K562 (cell line): ENCODE results near the gene MEF2B. TPM values are rescaled to one million over a fixed set of nuclear protein-coding genes. Genes with fewer than 3 reads are reported as not detected.

Source experiments
- CHCHD3 ChIP-seq: fragments of 250-450 bp; sonication (Bioruptor Pico); IDR thresholded peaks from 2 replicates; pipeline ENCODE4 v2.1.2; 2022; ENCODE audit warnings: mild to moderate bottlenecking
- DMBX1 ChIP-seq: fragments of 250-450 bp; sonication (Bioruptor Pico); IDR thresholded peaks from 2 replicates; pipeline ENCODE4 v1.8.0; 2022; ENCODE audit warnings: inconsistent platforms, mild to moderate bottlenecking, moderate library complexity, borderline replicate concordance
- ETS2 ChIP-seq: IDR thresholded peaks from 2 replicates; pipeline ENCODE4 v1.6.1; 2016; ENCODE audit warnings: borderline replicate concordance, missing genetic modification characterization, mild to moderate bottlenecking, moderate library complexity, missing compliant biosample characterization; ENCODE audit not compliant: poor library complexity, severe bottlenecking
- NR2C1 ChIP-seq, 2 experiments: fragments of 450-650 bp; IDR thresholded peaks; 2 replicates each; pipeline ENCODE4 v1.6.1; 2017; ENCODE audit warnings: mild to moderate bottlenecking in 2 of 2, antibody characterized with exemption in 1 of 2, inconsistent platforms in 1 of 2, missing compliant biosample characterization in 1 of 2, missing genetic modification characterization in 1 of 2
- PHF8 ChIP-seq: fragments of 200-600 bp; sonication (generic); IDR thresholded peaks from 2 replicates; pipeline ENCODE4 v1.6.1; 2012; ENCODE audit warnings: mixed run types, mild to moderate bottlenecking, inconsistent platforms, low read length, moderate library complexity, borderline replicate concordance
- PHTF2 ChIP-seq: fragments of 250-450 bp; sonication (Bioruptor Pico); IDR thresholded peaks from 2 replicates; pipeline ENCODE4 v1.5.0; 2021; ENCODE audit warnings: mild to moderate bottlenecking
- PRMT5 ChIP-seq: sonication (generic); formaldehyde crosslinking; IDR thresholded peaks from 2 replicates; pipeline ENCODE4 v1.5.0; 2020; ENCODE audit warnings: missing genetic modification reagents
- TAL1 ChIP-seq: fragments of 450-650 bp; IDR thresholded peaks from 2 replicates; pipeline ENCODE4 v1.6.1; 2016; ENCODE audit warnings: mild to moderate bottlenecking
- TCF7L2 ChIP-seq: fragments of 150-350 bp; IDR thresholded peaks from 2 replicates; pipeline ENCODE4 v1.6.1; 2016; ENCODE audit warnings: low read depth, mild to moderate bottlenecking, low read length, moderate library complexity
- ZBTB17 ChIP-seq: fragments of 450-650 bp; formaldehyde crosslinking; IDR thresholded peaks from 2 replicates; pipeline ENCODE4 v1.4.0; 2020; ENCODE audit warnings: mild to moderate bottlenecking
- ZNF12 ChIP-seq: sonication (generic); formaldehyde crosslinking; IDR thresholded peaks from 2 replicates; pipeline ENCODE4 v1.4.0; 2020; ENCODE audit warnings: mild to moderate bottlenecking, missing genetic modification reagents
- ZNF436 ChIP-seq: fragments of 250-450, 450-650 bp; sonication (Bioruptor Pico); formaldehyde crosslinking; IDR thresholded peaks from 2 replicates; pipeline ENCODE4 v1.7.0; 2020; ENCODE audit warnings: mild to moderate bottlenecking
- ZNF551 ChIP-seq: fragments of 250-450 bp; sonication (Bioruptor Pico); IDR thresholded peaks from 2 replicates; pipeline ENCODE4 v1.5.0; 2021; ENCODE audit warnings: mild to moderate bottlenecking, moderate library complexity
- polyA plus RNA-seq, 8 experiments: library from polyadenylated mRNA; depleted of rRNA in 4 of 8; stranded (reverse) in 5 of 8; unstranded in 3 of 8; fragments of >200 nt; fragmentation: Nextera tagmentation in 2 of 8; fragmentation: Illumina TruSeq in 1 of 8; extraction: Ambion mirVana in 2 of 8; extraction: Trizol in 1 of 8; gene quantifications; 2 replicates each; pipeline versions ENCODE4 v1.2.1 to v1.2.3, GENCODE V29; 2011 to 2014; ENCODE audit warnings: inconsistent platforms in 1 of 8, missing spikeins in 1 of 8
- total RNA-seq, 7 experiments: library from RNA; depleted of rRNA in 6 of 7; stranded (reverse); fragments of >200 nt in 6 of 7; fragmentation: Illumina TruSeq in 2 of 7; extraction: Trizol in 2 of 7; gene quantifications; 2 replicates each; pipeline versions ENCODE4 v1.2.1 to v1.2.3, GENCODE V29; 2011 to 2021; ENCODE audit warnings: low replicate concordance in 1 of 7
- TF ChIP-seq, protein P1 (sequence below): fragments of 150-350 bp; IDR thresholded peaks from 2 replicates; pipeline ENCODE4 v1.6.1; 2014; ENCODE audit warnings: low read depth, mild to moderate bottlenecking, low read length, borderline replicate concordance
- TF ChIP-seq, protein P2 (sequence below): fragments of 250-450 bp; sonication (Bioruptor Pico); IDR thresholded peaks from 2 replicates; pipeline ENCODE4 v1.5.0; 2021; ENCODE audit warnings: mild to moderate bottlenecking, moderate library complexity
- TF ChIP-seq, protein P3 (sequence below): IDR thresholded peaks from 3 replicates; pipeline ENCODE4 v1.6.1; 2011; ENCODE audit warnings: borderline replicate concordance, mild to moderate bottlenecking, moderate library complexity; ENCODE audit not compliant: insufficient read length; ENCODE audit errors: extremely low read depth

MEF2B gene
- total and polyA plus RNA-seq, 9 of the 15 experiments (the other 6 are each of a cell fraction or from before 2014, with no cell fraction given): 0.14 to 1.9 (median 0.71) TPM; not detected in 3

DNA sequence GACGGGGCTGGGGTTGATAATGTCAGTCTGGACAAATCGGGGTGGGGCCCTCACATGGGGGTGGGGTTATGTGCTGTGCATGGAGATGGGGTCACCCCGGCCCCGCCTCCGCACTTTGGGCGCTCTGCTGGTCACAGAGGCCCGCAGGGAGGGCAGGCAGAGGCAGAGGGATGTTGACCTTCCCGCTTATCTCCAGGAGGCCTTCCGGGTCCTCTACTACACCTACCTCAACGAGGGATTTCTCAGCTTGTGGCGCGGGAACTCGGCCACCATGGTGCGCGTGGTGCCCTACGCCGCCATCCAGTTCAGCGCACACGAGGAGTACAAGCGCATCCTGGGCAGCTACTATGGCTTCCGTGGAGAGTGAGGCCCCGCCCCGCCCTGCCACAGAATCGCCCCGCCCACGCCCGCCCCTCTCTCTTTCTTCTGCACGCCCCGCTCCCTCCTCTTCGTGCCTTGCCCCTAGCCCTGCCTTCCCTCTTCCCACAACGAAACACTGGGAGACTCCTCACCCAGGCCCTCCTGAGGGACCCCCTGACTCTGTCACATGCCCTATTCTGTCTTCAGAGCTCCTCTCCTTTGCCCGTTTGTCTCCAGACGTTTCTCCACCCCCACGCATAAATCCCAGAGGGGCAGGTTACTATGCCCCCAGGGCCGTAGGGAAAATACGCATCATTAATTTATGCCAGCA is 64.6 kb downstream of the MEF2B start (continued):
- TF ChIP-seq ZNF436 (CRISPR knock-in tag): no peak
- no peak for TF ChIP-seq DMBX1 (CRISPR knock-in tag)
- TF ChIP-seq PHTF2: no peak
- TF ChIP-seq ETS2 (tag): no peak
- no peak for TF ChIP-seq PRMT5
- TF ChIP-seq, protein P1, sequence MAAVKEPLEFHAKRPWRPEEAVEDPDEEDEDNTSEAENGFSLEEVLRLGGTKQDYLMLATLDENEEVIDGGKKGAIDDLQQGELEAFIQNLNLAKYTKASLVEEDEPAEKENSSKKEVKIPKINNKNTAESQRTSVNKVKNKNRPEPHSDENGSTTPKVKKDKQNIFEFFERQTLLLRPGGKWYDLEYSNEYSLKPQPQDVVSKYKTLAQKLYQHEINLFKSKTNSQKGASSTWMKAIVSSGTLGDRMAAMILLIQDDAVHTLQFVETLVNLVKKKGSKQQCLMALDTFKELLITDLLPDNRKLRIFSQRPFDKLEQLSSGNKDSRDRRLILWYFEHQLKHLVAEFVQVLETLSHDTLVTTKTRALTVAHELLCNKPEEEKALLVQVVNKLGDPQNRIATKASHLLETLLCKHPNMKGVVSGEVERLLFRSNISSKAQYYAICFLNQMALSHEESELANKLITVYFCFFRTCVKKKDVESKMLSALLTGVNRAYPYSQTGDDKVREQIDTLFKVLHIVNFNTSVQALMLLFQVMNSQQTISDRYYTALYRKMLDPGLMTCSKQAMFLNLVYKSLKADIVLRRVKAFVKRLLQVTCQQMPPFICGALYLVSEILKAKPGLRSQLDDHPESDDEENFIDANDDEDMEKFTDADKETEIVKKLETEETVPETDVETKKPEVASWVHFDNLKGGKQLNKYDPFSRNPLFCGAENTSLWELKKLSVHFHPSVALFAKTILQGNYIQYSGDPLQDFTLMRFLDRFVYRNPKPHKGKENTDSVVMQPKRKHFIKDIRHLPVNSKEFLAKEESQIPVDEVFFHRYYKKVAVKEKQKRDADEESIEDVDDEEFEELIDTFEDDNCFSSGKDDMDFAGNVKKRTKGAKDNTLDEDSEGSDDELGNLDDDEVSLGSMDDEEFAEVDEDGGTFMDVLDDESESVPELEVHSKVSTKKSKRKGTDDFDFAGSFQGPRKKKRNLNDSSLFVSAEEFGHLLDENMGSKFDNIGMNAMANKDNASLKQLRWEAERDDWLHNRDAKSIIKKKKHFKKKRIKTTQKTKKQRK: no peak
- no peak for TF ChIP-seq TAL1
- TF ChIP-seq ZNF551 (CRISPR knock-in tag): no peak
- TF ChIP-seq TCF7L2: no peak
- peak; percentile 85; the same call in 1 of the 2 replicates for TF ChIP-seq PHF8
- TF ChIP-seq ZBTB17 (CRISPR knock-in tag): 0 out of 2 replicates have a peak, but pooled peaks have one; percentile 24
- TF ChIP-seq, protein P2, sequence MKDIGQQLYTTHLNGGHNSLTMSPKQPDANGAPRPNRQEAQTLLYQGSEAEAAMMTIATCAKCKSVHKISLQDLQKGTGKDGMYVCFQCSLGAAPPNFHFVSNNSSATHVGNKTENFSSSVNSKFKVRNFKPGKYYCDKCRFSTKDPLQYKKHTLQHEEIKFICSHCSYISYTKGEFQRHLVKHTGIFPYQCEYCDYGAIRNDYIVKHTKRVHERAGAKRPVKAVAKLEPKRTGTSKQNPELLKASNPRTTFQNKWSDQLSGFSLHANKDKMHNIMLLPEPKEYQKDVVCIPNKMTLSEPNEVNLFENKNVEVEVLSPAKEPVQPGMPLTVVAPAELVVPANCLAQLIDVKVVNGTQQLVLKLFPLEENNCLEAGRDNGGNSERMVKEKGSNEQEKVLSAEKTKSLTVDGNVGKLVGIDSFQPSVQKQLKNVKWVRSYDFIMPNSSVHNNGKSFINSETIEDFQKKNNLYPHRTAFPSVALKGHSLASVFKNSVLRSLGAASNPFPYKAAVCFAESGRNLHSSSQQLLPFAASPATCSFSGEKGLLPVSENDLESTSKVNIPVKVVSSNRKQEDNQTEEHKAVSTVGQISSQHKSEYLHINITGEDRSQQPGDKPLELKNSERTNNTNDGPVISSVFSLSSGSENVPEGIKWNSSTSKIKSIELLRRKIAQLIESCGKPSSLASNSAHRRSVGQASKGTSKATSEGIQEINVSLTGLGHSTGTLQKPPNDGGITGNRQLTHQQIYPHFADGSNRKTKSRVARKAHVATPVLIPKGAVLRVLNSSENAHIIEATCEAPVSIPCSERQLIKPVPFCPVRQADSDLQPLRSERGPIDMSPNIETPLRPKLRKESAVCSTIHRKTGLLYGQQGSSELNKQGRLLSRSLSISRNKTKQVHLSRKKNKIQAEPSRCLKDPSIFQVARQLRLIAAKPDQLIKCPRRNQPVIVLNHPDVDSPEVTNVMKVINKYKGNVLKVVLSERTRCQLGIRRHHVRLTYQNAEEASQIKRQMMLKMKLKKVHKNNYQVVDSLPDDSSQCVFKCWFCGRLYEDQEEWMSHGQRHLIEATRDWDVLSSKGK: no peak
- TF ChIP-seq CHCHD3 (CRISPR knock-in tag): no peak
- TF ChIP-seq ZNF12: no peak
- TF ChIP-seq, protein P3, sequence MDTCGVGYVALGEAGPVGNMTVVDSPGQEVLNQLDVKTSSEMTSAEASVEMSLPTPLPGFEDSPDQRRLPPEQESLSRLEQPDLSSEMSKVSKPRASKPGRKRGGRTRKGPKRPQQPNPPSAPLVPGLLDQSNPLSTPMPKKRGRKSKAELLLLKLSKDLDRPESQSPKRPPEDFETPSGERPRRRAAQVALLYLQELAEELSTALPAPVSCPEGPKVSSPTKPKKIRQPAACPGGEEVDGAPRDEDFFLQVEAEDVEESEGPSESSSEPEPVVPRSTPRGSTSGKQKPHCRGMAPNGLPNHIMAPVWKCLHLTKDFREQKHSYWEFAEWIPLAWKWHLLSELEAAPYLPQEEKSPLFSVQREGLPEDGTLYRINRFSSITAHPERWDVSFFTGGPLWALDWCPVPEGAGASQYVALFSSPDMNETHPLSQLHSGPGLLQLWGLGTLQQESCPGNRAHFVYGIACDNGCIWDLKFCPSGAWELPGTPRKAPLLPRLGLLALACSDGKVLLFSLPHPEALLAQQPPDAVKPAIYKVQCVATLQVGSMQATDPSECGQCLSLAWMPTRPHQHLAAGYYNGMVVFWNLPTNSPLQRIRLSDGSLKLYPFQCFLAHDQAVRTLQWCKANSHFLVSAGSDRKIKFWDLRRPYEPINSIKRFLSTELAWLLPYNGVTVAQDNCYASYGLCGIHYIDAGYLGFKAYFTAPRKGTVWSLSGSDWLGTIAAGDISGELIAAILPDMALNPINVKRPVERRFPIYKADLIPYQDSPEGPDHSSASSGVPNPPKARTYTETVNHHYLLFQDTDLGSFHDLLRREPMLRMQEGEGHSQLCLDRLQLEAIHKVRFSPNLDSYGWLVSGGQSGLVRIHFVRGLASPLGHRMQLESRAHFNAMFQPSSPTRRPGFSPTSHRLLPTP: no peak
- TF ChIP-seq NR2C1 (IDR thresholded peaks at IDR 0.05): peak; percentile 84
- peak; percentile 87 for TF ChIP-seq NR2C1 (tag; IDR thresholded peaks at IDR 0.05)
